H1 (cell line): Measurements from ENCODE around the gene CRNKL1. TPM values are rescaled to one million over a fixed set of nuclear protein-coding genes. Genes with fewer than 3 reads are reported as not detected.
A peak's percentile ranks its signal among the peaks of the same experiment; 100 is the strongest.

ENCODE experiments used
- CTCF ChIA-PET: fragments of 300-600 bp; sonication (Branson Sonifier 250); formaldehyde crosslinking; loops from one replicate; lab custom pipeline; 2021; ENCODE audit not compliant: partially characterized antibody; lab: Charles Lee
- POLR2A ChIA-PET: fragments of 300-600 bp; sonication (Branson Sonifier 250); formaldehyde crosslinking; loops from one replicate; lab custom pipeline; 2021; ENCODE audit warnings: inconsistent platforms; ENCODE audit not compliant: partially characterized antibody; lab: Charles Lee
- DNase-seq, 2 experiments: peaks; one replicate each; pipeline versions ENCODE4 v3.0.0 to v3.0.0-alpha.2; 2010 to 2022; ENCODE audit warnings: low spot score in 2 of 2, low read depth in 1 of 2, mixed read lengths in 1 of 2
- FAIRE-seq: peaks from 2 replicates; lab custom pipeline; 2011; peaks lifted over from hg19 to GRCh38; lab: Jason Lieb, UNC
- H2AFZ ChIP-seq: 2 replicates; pipeline ENCODE4 v1.8.1; 2012; ENCODE audit warnings: low read length, inconsistent platforms
- H2AK5ac ChIP-seq: 2 replicates; pipeline ENCODE4 v1.6.1; 2013; ENCODE audit warnings: low read depth, low read length
- H2BK120ac ChIP-seq: replicated peaks from 2 replicates; pipeline ENCODE3; 2013; ENCODE audit warnings: low read depth, low read length, inconsistent platforms
- H2BK12ac ChIP-seq: 2 replicates; pipeline ENCODE4 v1.6.1; 2013; ENCODE audit warnings: low read depth, low read length
- H2BK15ac ChIP-seq: 2 replicates; pipeline ENCODE4 v1.6.1; 2013; ENCODE audit warnings: low read length
- H2BK20ac ChIP-seq: 2 replicates; pipeline ENCODE4 v1.6.1; 2013; ENCODE audit warnings: low read length
- H2BK5ac ChIP-seq: 2 replicates; pipeline ENCODE4 v1.6.1; 2013; ENCODE audit warnings: low read depth, low read length
- H3K14ac ChIP-seq: 2 replicates; pipeline ENCODE4 v1.6.1; 2013; ENCODE audit warnings: inconsistent platforms; ENCODE audit not compliant: insufficient read length
- H3K18ac ChIP-seq: 2 replicates; pipeline ENCODE4 v1.6.1; 2013; ENCODE audit warnings: low read length; ENCODE audit errors: extremely low read depth
- H3K23ac ChIP-seq: 2 replicates; pipeline ENCODE4 v1.6.1; 2013; ENCODE audit warnings: inconsistent platforms; ENCODE audit not compliant: insufficient read length
- H3K23me2 ChIP-seq: 2 replicates; pipeline ENCODE4 v1.6.1; 2013; ENCODE audit warnings: low read depth, low read length
- H3K27ac ChIP-seq: 2 replicates; pipeline ENCODE4 v1.6.1; 2011; ENCODE audit warnings: low read depth, low read length, inconsistent platforms
- H3K27me3 ChIP-seq, 4 experiments: replicated peaks in 1 of 4; 1 replicate in 1 of 4; 2 replicates in 3 of 4; pipeline versions ENCODE4 v1.6.1 to v1.8.1; 2011 to 2013; ENCODE audit warnings: low read length in 3 of 4, mild to moderate bottlenecking in 3 of 4, inconsistent platforms in 2 of 4, mixed read lengths in 2 of 4, moderate library complexity in 1 of 4; ENCODE audit not compliant: control insufficient read depth in 3 of 4, insufficient read depth in 3 of 4; ENCODE audit errors: extremely low read depth in 1 of 4
- H3K36me3 ChIP-seq, 4 experiments: 2 replicates each; pipeline versions ENCODE4 v1.6.1 to v1.8.1; 2011 to 2013; ENCODE audit warnings: mild to moderate bottlenecking in 4 of 4, low read length in 3 of 4, moderate library complexity in 2 of 4, control low read depth in 1 of 4, inconsistent platforms in 1 of 4; ENCODE audit not compliant: insufficient read depth in 4 of 4, control insufficient read depth in 2 of 4
- H3K4ac ChIP-seq: replicated peaks from 2 replicates; pipeline ENCODE3; 2013; ENCODE audit warnings: low read length, low read depth, mixed read lengths, inconsistent platforms; ENCODE audit not compliant: insufficient read length
- H3K4me1 ChIP-seq, 4 experiments: replicated peaks in 1 of 4; 1 replicate in 1 of 4; 2 replicates in 3 of 4; pipeline versions ENCODE4 v1.6.1 to v1.8.1; 2011 to 2013; ENCODE audit warnings: low read length in 3 of 4, inconsistent platforms in 2 of 4, mixed read lengths in 1 of 4; ENCODE audit not compliant: insufficient read depth in 4 of 4, control insufficient read depth in 3 of 4
- H3K4me2 ChIP-seq, 2 experiments: 2 replicates each; pipeline versions ENCODE4 v1.6.1 to v1.8.1; 2011 to 2013; ENCODE audit warnings: low read depth in 2 of 2, low read length in 2 of 2, control low read depth in 1 of 2, inconsistent platforms in 1 of 2, mild to moderate bottlenecking in 1 of 2; ENCODE audit not compliant: insufficient read depth in 1 of 2
- H3K4me3 ChIP-seq, 4 experiments: fragments of 200-600, 300-600 bp in 1 of 4; sonication (generic), shearing (Covaris generic), sonication (Bioruptor Twin) in 1 of 4; 2 replicates each; pipeline versions ENCODE4 v1.5.1 to v1.8.1; 2011 to 2016; ENCODE audit warnings: low read length in 4 of 4, low read depth in 3 of 4, control low read depth in 2 of 4, inconsistent platforms in 2 of 4, mild to moderate bottlenecking in 2 of 4, mixed read lengths in 1 of 4, moderate library complexity in 1 of 4; ENCODE audit not compliant: insufficient read depth in 2 of 4; ENCODE audit errors: extremely low read depth in 1 of 4
- H3K56ac ChIP-seq: replicated peaks from 2 replicates; pipeline ENCODE3; 2013; ENCODE audit warnings: low read depth, mild to moderate bottlenecking, mixed read lengths, low read length, inconsistent platforms; ENCODE audit not compliant: insufficient read length
- H3K79me1 ChIP-seq: 2 replicates; pipeline ENCODE4 v1.6.1; 2013; ENCODE audit warnings: low read depth, low read length, control low read depth
- H3K79me2 ChIP-seq, 2 experiments: 2 replicates each; pipeline versions ENCODE4 v1.6.1 to v1.8.1; 2012 to 2013; ENCODE audit warnings: low read length in 2 of 2, mild to moderate bottlenecking in 2 of 2, inconsistent platforms in 1 of 2; ENCODE audit not compliant: insufficient read depth in 2 of 2, control insufficient read depth in 1 of 2
- H3K9ac ChIP-seq, 4 experiments: replicated peaks in 1 of 4; 1 replicate in 1 of 4; 2 replicates in 3 of 4; pipeline versions ENCODE4 v1.6.1 to v1.8.1; 2011 to 2013; ENCODE audit warnings: low read depth in 3 of 4, low read length in 3 of 4, control low read depth in 2 of 4, mild to moderate bottlenecking in 2 of 4, moderate library complexity in 2 of 4, inconsistent platforms in 1 of 4; ENCODE audit errors: extremely low read depth in 1 of 4
- H3K9me3 ChIP-seq, 2 experiments: 2 replicates each; pipeline versions ENCODE4 v1.6.1 to v1.8.1; 2012 to 2013; ENCODE audit warnings: mild to moderate bottlenecking in 2 of 2, moderate library complexity in 2 of 2, control low read depth in 1 of 2, inconsistent platforms in 1 of 2, low read depth in 1 of 2, low read length in 1 of 2, mixed read lengths in 1 of 2; ENCODE audit not compliant: insufficient read depth in 2 of 2
- H4K20me1 ChIP-seq, 2 experiments: replicated peaks in 1 of 2; 2 replicates each; pipeline versions ENCODE3 to v1.8.1; 2011 to 2013; ENCODE audit warnings: inconsistent platforms in 2 of 2, low read length in 2 of 2, mild to moderate bottlenecking in 1 of 2; ENCODE audit not compliant: insufficient read depth in 2 of 2, control insufficient read depth in 1 of 2
- H4K5ac ChIP-seq: 2 replicates; pipeline ENCODE4 v1.6.1; 2013; ENCODE audit warnings: low read length, low read depth, mixed read lengths, inconsistent platforms; ENCODE audit not compliant: insufficient read length
- H4K8ac ChIP-seq: 2 replicates; pipeline ENCODE4 v1.8.0; 2013; ENCODE audit warnings: mild to moderate bottlenecking, moderate library complexity, low read length, inconsistent platforms; ENCODE audit not compliant: insufficient read depth; ENCODE audit errors: extremely low read depth
- H4K91ac ChIP-seq: replicated peaks from 2 replicates; pipeline ENCODE3; 2013; ENCODE audit warnings: low read length, mixed read lengths, inconsistent platforms; ENCODE audit not compliant: insufficient read length
- BCL11A ChIP-seq, 2 experiments: IDR thresholded peaks; one replicate each; pipeline ENCODE4 v1.6.1; 2011; ENCODE audit warnings: low read depth in 2 of 2, low read length in 2 of 2, mild to moderate bottlenecking in 2 of 2
- BRCA1 ChIP-seq: IDR thresholded peaks from 2 replicates; pipeline ENCODE4 v1.6.1; 2012; ENCODE audit warnings: low read depth, low read length, improper control_type of control experiment
- CBX5 ChIP-seq: fragments of 300-800, 300-1000 bp; sonication (generic); IDR thresholded peaks from 2 replicates; pipeline ENCODE4 v1.7.1; 2016; ENCODE audit warnings: antibody characterized with exemption, low read length, low read depth
- CHD2 ChIP-seq: IDR thresholded peaks from 2 replicates; pipeline ENCODE4 v1.6.1; 2012; ENCODE audit warnings: low read length, improper control_type of control experiment
- MAFK ChIP-seq: IDR thresholded peaks from 2 replicates; pipeline ENCODE4 v1.6.1; 2012; ENCODE audit warnings: low read depth, mild to moderate bottlenecking, improper control_type of control experiment, low read length
- TAF7 ChIP-seq: optimal IDR thresholded peaks from 2 replicates; pipeline ENCODE3; 2011; ENCODE audit warnings: low read depth, mild to moderate bottlenecking, inconsistent platforms, low read length, moderate library complexity, borderline replicate concordance
- WGBS, 2 experiments: shearing (Covaris generic) in 1 of 2; methylation state at CpG; one replicate each; pipeline versions ENCODE4 v1.1.6 to v1.1.7; 2013 to 2015; ENCODE audit warnings: low lambda C conversion rate in 2 of 2, mixed read lengths in 2 of 2, inconsistent platforms in 1 of 2, low coverage in 1 of 2, missing lambda C conversion rate in 1 of 2; ENCODE audit not compliant: insufficient replicate concordance in 2 of 2, insufficient coverage in 1 of 2, insufficient read length in 1 of 2; ENCODE audit errors: extremely low coverage in 1 of 2, missing lambda C conversion rate in 1 of 2; 5-methylcytosine and 5-hydroxymethylcytosine counted together
- polyA plus RNA-seq, 7 experiments: library from polyadenylated mRNA; depleted of rRNA in 3 of 7; stranded (reverse) in 5 of 7; unstranded in 2 of 7; fragments of >200 nt in 5 of 7; fragments of 200-250 nt in 2 of 7; gene quantifications; 1 replicate in 5 of 7; 2 replicates in 1 of 7; 4 replicates in 1 of 7; pipeline versions ENCODE4 v1.2.1 to v1.2.3, GENCODE V29; 2011 to 2013; ENCODE audit warnings: missing spikeins in 2 of 7, mixed read lengths in 2 of 7
- total RNA-seq: library from RNA; stranded (reverse); fragmentation: NEBNext Ultra II Directional; extraction: Animal tissue kit (Norgen Biotek cat#: 25700); gene quantifications from 2 replicates; pipeline ENCODE4 v1.2.1, GENCODE V29; 2021
- TF ChIP-seq, protein P1 (sequence below): IDR thresholded peaks from 2 replicates; pipeline ENCODE4 v1.6.1; 2011; ENCODE audit warnings: low read length, improper control_type of control experiment

CRNKL1 gene
- total and polyA plus RNA-seq, 2 of the 8 experiments (the other 6 are each of a cell fraction or from before 2014, with no cell fraction given) = 4.0 to 26.5 TPM

- Histone ChIP-seq H3K4me3 (no peak overlapping the region), H3K56ac (no peak overlapping the region), H2BK12ac (no peak overlapping the region), H4K91ac (no peak overlapping the region), H2BK5ac (no peak overlapping the region), H3K9me3 (no peaks in the 10 kb centered on the region), H2BK120ac (no peak overlapping the region), H3K23me2 (no peaks in the 10 kb centered on the region), H3K18ac (no peak overlapping the region), H3K9ac (no peak overlapping the region), H3K4me1 (no peaks in the 10 kb centered on the region), H3K27ac (no peak overlapping the region), H3K23ac (no peak overlapping the region), H3K27me3 (no peaks in the 10 kb centered on the region), H2BK20ac (no peak overlapping the region), H2BK15ac (no peak overlapping the region), H3K79me1 (no peaks in the 10 kb centered on the region), H2AK5ac (no peak overlapping the region), H3K14ac (no peak overlapping the region), H4K20me1 (no peaks in the 10 kb centered on the region), H2AFZ (0 out of 2 replicates have a peak overlapping the region, but pooled peaks have one; percentile 51), H3K4ac (no peak overlapping the region), H3K36me3 (no peaks in the 10 kb centered on the region), H4K8ac (no peak overlapping the region), H4K5ac (no peak overlapping the region), H3K4me2 (no peak overlapping the region), H3K79me2 (no peaks in the 10 kb centered on the region)
- FAIRE-seq = no peak
- ChIA-PET POLR2A (no interaction called here), CTCF (interaction anchor here (0.7 to 1.6 kb wide), 5 partner anchors 9 to 1349 kb away, joined by 3 to 7 read pairs (median 4); no protein-coding TSS in a partner anchor)
- 89% methylated on average over 6 of the region's 6 CpGs; no CpG with 5 or more reads in 1 of the 2 experiments for WGBS, 2 experiments
- DNase-seq = no peak
- TF ChIP-seq BRCA1 (no peak), TAF7 (no peak), CBX5 (no peak), MAFK (no peak), CHD2 (no peak), BCL11A (IDR thresholded peaks at IDR 0.05; ENCODE audit: low read depth in 2 of 2, low read length in 2 of 2) (no peak)
- TF ChIP-seq, protein P1, sequence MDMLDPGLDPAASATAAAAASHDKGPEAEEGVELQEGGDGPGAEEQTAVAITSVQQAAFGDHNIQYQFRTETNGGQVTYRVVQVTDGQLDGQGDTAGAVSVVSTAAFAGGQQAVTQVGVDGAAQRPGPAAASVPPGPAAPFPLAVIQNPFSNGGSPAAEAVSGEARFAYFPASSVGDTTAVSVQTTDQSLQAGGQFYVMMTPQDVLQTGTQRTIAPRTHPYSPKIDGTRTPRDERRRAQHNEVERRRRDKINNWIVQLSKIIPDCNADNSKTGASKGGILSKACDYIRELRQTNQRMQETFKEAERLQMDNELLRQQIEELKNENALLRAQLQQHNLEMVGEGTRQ = no peak
Observed at GRCh38 chr20:20094410-20094809, 42.1 kb upstream of the CRNKL1 start.
